Mesenteric fat pad (tissue), 1 donor: ENCODE measurements around the gene TOP3A. TPM values are rescaled to one million over a fixed set of nuclear protein-coding genes. Genes with fewer than 3 reads are reported as not detected.
"Not testable (repeated sequence)": the region's sequence is repeated elsewhere in the genome, so short reads cannot be mapped to it uniquely, and the experiment has no call there.

Source experiments
- DNase-seq: peaks from one replicate; pipeline ENCODE4 v3.0.0-alpha.2; 2020; ENCODE audit warnings: low spot score
- long read RNA-seq: library from polyadenylated mRNA; unstranded; transcript quantifications from one replicate; pipeline ENCODE4 v2.0.0, GENCODE V29; 2020
- total RNA-seq: library from RNA; stranded (reverse); fragmentation: NEBNext Ultra II Directional; extraction: Animal tissue kit (Norgen Biotek cat#: 25700); gene quantifications from one replicate; pipeline ENCODE4 v1.2.1, GENCODE V29; 2021
- donor health status: DM: yes; HTN: yes; CAD: no.

TOP3A gene
- 34.1 TPM for total RNA-seq
- long read RNA-seq, full-length matches to known transcripts, result 9 of 41 reads
- long read RNA-seq, partial matches to known transcripts, result 20 of 41 reads
- long read RNA-seq, other reads (novel, unspliced or antisense), result 12 of 41 reads

GRCh38 chr17:18314731-18315561, at the start of gene TOP3A, which contains the start of gene SMCR8:
TSS of gene TOP3A (minus strand) at chr17:18314994. CDS start at chr17:18314778, 216 bp downstream.
TSS of gene SMCR8 (plus strand) at chr17:18315293. CDS start at chr17:18315790, 497 bp downstream.
- peak; percentile 98 for DNase-seq

- no peak for DNase-seq
These were observed 49.4 kb upstream of the TOP3A start for GRCh38 chr17:18364166-18364565.

- peak; percentile 98 for DNase-seq
These were observed 48.6 kb upstream of the TOP3A start, which contains the start of gene SHMT1 for GRCh38 chr17:18363101-18364049. TSS of gene SHMT1 (minus strand) at chr17:18363550. CDS start at chr17:18355981, 7,569 bp downstream.

- no peak for DNase-seq
These were observed 47.9 kb upstream of the TOP3A start for GRCh38 chr17:18362698-18363100.

- no peak for DNase-seq
These were observed 47.3 kb upstream of the TOP3A start for GRCh38 chr17:18361837-18362697.

GRCh38 chr17:18360518-18360917, 45.7 kb upstream of the TOP3A start:
- no peak for DNase-seq

- no peak for DNase-seq
These were observed 41.8 kb upstream of the TOP3A start for GRCh38 chr17:18356624-18357023.

- no peak for DNase-seq
These were observed 38.7 kb upstream of the TOP3A start for GRCh38 chr17:18353541-18353940.

- DNase-seq, result no peak
These were observed 29.2 kb upstream of the TOP3A start for GRCh38 chr17:18344021-18344420.

- DNase-seq, result no peak
These were observed 25.1 kb upstream of the TOP3A start for GRCh38 chr17:18339933-18340332.

- DNase-seq, result not testable (repeated sequence)
These were observed 23.4 kb upstream of the TOP3A start for GRCh38 chr17:18338158-18338557.

GRCh38 chr17:18332909-18333489, 18.2 kb upstream of the TOP3A start:
- DNase-seq, result no peak

GRCh38 chr17:18331879-18332278, 17.1 kb upstream of the TOP3A start:
- DNase-seq, result no peak

- DNase-seq, result no peak
These were observed 13.9 kb upstream of the TOP3A start for GRCh38 chr17:18328643-18329204.

GRCh38 chr17:18327556-18327955, 12.8 kb upstream of the TOP3A start:
- DNase-seq, result no peak

GRCh38 chr17:18327093-18327492, 12.3 kb upstream of the TOP3A start:
- no peak for DNase-seq

- DNase-seq, result no peak
These were observed 11.8 kb upstream of the TOP3A start for GRCh38 chr17:18326572-18326971.

- no peak for DNase-seq
These were observed 11.2 kb upstream of the TOP3A start for GRCh38 chr17:18326039-18326438.

GRCh38 chr17:18324140-18325050, 9.6 kb upstream of the TOP3A start:
- no peak for DNase-seq
